Endothelial cell of umbilical vein (primary cell): ENCODE measurements around the gene CAT. TPM values are rescaled to one million over a fixed set of nuclear protein-coding genes. Genes with fewer than 3 reads are reported as not detected.

ENCODE experiments used
- BruUV-seq: library from RNA; stranded (reverse); fragments of 400-500 nt; replicated peaks from 2 replicates; lab custom pipeline; 2021; lab: Mats Ljungman, UMichigan
- CTCF ChIA-PET: fragments of 300-600, 350-600 bp; sonication (Branson Sonifier 250); formaldehyde crosslinking; loops from one replicate; lab custom pipeline; 2021; ENCODE audit warnings: antibody characterized with exemption, inconsistent platforms; lab: Charles Lee
- POLR2A ChIA-PET: fragments of 300-600, 350-600 bp; sonication (Branson Sonifier 250); formaldehyde crosslinking; loops from one replicate; lab custom pipeline; 2021; ENCODE audit warnings: antibody characterized with exemption, inconsistent platforms; lab: Charles Lee
- DNase-seq: peaks from one replicate; pipeline ENCODE4 v3.0.0-alpha.2; 2011; ENCODE audit warnings: low read depth, low spot score
- FAIRE-seq: peaks from 2 replicates; lab custom pipeline; 2011; peaks lifted over from hg19 to GRCh38; lab: Jason Lieb, UNC
- H2AFZ ChIP-seq: 2 replicates; pipeline ENCODE4 v1.6.0; 2012; ENCODE audit warnings: low read depth, low read length, control low read depth, inconsistent platforms
- H3K27ac ChIP-seq: 2 replicates; pipeline ENCODE4 v1.5.1; 2011; ENCODE audit warnings: low read depth, mild to moderate bottlenecking, control low read depth, low read length, moderate library complexity; ENCODE audit not compliant: insufficient read depth
- H3K27me3 ChIP-seq, 2 experiments: 2 replicates each; pipeline versions ENCODE4 v1.6.0 to v1.6.1; 2011; ENCODE audit warnings: low read length in 2 of 2, mixed read lengths in 1 of 2; ENCODE audit not compliant: control insufficient read depth in 2 of 2, insufficient read depth in 2 of 2
- H3K36me3 ChIP-seq, 2 experiments: 2 replicates in 1 of 2; 3 replicates in 1 of 2; pipeline ENCODE4 v1.5.1; 2011; ENCODE audit warnings: low read length in 2 of 2, mild to moderate bottlenecking in 1 of 2, moderate library complexity in 1 of 2; ENCODE audit not compliant: control insufficient read depth in 2 of 2, insufficient read depth in 2 of 2; ENCODE audit errors: extremely low read depth in 1 of 2
- H3K4me1 ChIP-seq: 3 replicates; pipeline ENCODE4 v1.5.1; 2011; ENCODE audit warnings: mild to moderate bottlenecking, low read length; ENCODE audit not compliant: control insufficient read depth, insufficient read depth; ENCODE audit errors: extremely low read depth
- H3K4me2 ChIP-seq: 2 replicates; pipeline ENCODE4 v1.6.1; 2011; ENCODE audit warnings: low read length, control low read depth, mixed read lengths; ENCODE audit not compliant: insufficient read depth
- H3K4me3 ChIP-seq, 3 experiments: fragments of 200-600 bp in 1 of 3; sonication (generic), shearing (Covaris generic) in 1 of 3; replicated peaks in 1 of 3; 2 replicates each; pipeline ENCODE4 v1.5.1; 2011 to 2016; ENCODE audit warnings: control low read depth in 3 of 3, low read length in 3 of 3, mild to moderate bottlenecking in 2 of 3, inconsistent platforms in 1 of 3, low read depth in 1 of 3, moderate library complexity in 1 of 3; ENCODE audit not compliant: insufficient read depth in 1 of 3
- H3K79me2 ChIP-seq: 2 replicates; pipeline ENCODE4 v1.6.0; 2012; ENCODE audit warnings: low read length, inconsistent platforms; ENCODE audit not compliant: control insufficient read depth, insufficient read depth
- H3K9ac ChIP-seq: replicated peaks from 2 replicates; pipeline ENCODE3; 2011; ENCODE audit warnings: low read length, control low read depth; ENCODE audit not compliant: insufficient read depth; ENCODE audit errors: extremely low read depth
- H3K9me1 ChIP-seq: replicated peaks from 3 replicates; pipeline ENCODE4 v1.6.0; 2011; ENCODE audit warnings: mild to moderate bottlenecking, low read length; ENCODE audit not compliant: control insufficient read depth, insufficient read depth; ENCODE audit errors: extremely low read depth
- H3K9me3 ChIP-seq: replicated peaks from 2 replicates; pipeline ENCODE4 v1.5.1; 2012; ENCODE audit warnings: low read length, inconsistent platforms; ENCODE audit not compliant: control insufficient read depth, insufficient read depth
- H4K20me1 ChIP-seq: replicated peaks from 2 replicates; pipeline ENCODE3; 2011; ENCODE audit warnings: mild to moderate bottlenecking, low read length; ENCODE audit not compliant: control insufficient read depth, insufficient read depth; ENCODE audit errors: extremely low read depth
- EZH2 ChIP-seq: IDR thresholded peaks from 2 replicates; pipeline ENCODE4 v1.6.1; 2012; ENCODE audit warnings: borderline replicate concordance, low read depth, mild to moderate bottlenecking, moderate library complexity, low read length, inconsistent platforms; ENCODE audit not compliant: severe bottlenecking
- FOS ChIP-seq: IDR thresholded peaks from 2 replicates; pipeline ENCODE4 v1.6.1; 2011; ENCODE audit warnings: mild to moderate bottlenecking, low read length, moderate library complexity, borderline replicate concordance; ENCODE audit not compliant: insufficient read depth
- GATA2 ChIP-seq: IDR thresholded peaks from 2 replicates; pipeline ENCODE4 v1.7.0; 2011; ENCODE audit warnings: low read depth, mild to moderate bottlenecking, moderate library complexity, mixed read lengths, low read length; ENCODE audit not compliant: insufficient read length, insufficient read depth
- JUN ChIP-seq: IDR thresholded peaks from 2 replicates; pipeline ENCODE4 v1.6.1; 2011; ENCODE audit warnings: borderline replicate concordance, low read depth; ENCODE audit not compliant: insufficient read length, insufficient read depth
- MAX ChIP-seq: IDR thresholded peaks from 2 replicates; pipeline ENCODE4 v1.6.1; 2011; ENCODE audit not compliant: insufficient read depth, insufficient read length
- MYC ChIP-seq: IDR thresholded peaks from one replicate; pipeline ENCODE4 v1.6.1; 2011; ENCODE audit warnings: mild to moderate bottlenecking, low read depth, low read length
- POLR2A ChIP-seq: IDR thresholded peaks from 2 replicates; pipeline ENCODE4 v1.6.1; 2012; ENCODE audit warnings: low read depth, mild to moderate bottlenecking, control low read depth, low read length
- POLR2AphosphoS5 ChIP-seq: IDR thresholded peaks from 2 replicates; pipeline ENCODE4 v1.6.1; 2012; ENCODE audit warnings: low read depth, mild to moderate bottlenecking, control low read depth, low read length, moderate library complexity; ENCODE audit not compliant: insufficient read depth
- dilution Hi-C: fragments of 300-500 bp; cut with MboI; formaldehyde crosslinking; loops from one replicate; pipeline ENCODE4 v1.15.0; 2019; ENCODE audit warnings: low sequenced_read_pairs; ENCODE audit not compliant: extremely low pct_ligation_motif_present
- intact Hi-C: fragments of 100-400 bp; cut with micrococcal nuclease; formaldehyde crosslinking; loops from one replicate; pipeline ENCODE4 v1.10.0; 2022
- polyA plus RNA-seq, 4 experiments: library from polyadenylated mRNA; depleted of rRNA in 3 of 4; stranded (reverse) in 3 of 4; unstranded in 1 of 4; fragments of >200 nt; gene quantifications; 2 replicates each; pipeline versions ENCODE4 v1.2.1 to v1.2.3, GENCODE V29; 2011 to 2012; ENCODE audit warnings: missing spikeins in 1 of 4
- total RNA-seq: library from RNA; stranded (reverse); gene quantifications from 2 replicates; pipeline ENCODE4 v1.2.3, GENCODE V29; 2021
- TF ChIP-seq, protein P1 (sequence below), 2 donors: IDR thresholded peaks; 1 replicate in 1 of 2; 2 replicates in 1 of 2; pipeline ENCODE4 v1.5.1; 2011; ENCODE audit warnings: low read length in 2 of 2, mild to moderate bottlenecking in 2 of 2, moderate library complexity in 2 of 2, control low read depth in 1 of 2, inconsistent platforms in 1 of 2, low read depth in 1 of 2; ENCODE audit not compliant: insufficient read depth in 1 of 2; ENCODE audit errors: extremely low read depth in 1 of 2

The CAT gene
- total and polyA plus RNA-seq, 2 donors (not counting 3 experiments of a cell fraction or from before 2014, with no cell fraction given), result 32.7 to 50.5 TPM

DNA sequence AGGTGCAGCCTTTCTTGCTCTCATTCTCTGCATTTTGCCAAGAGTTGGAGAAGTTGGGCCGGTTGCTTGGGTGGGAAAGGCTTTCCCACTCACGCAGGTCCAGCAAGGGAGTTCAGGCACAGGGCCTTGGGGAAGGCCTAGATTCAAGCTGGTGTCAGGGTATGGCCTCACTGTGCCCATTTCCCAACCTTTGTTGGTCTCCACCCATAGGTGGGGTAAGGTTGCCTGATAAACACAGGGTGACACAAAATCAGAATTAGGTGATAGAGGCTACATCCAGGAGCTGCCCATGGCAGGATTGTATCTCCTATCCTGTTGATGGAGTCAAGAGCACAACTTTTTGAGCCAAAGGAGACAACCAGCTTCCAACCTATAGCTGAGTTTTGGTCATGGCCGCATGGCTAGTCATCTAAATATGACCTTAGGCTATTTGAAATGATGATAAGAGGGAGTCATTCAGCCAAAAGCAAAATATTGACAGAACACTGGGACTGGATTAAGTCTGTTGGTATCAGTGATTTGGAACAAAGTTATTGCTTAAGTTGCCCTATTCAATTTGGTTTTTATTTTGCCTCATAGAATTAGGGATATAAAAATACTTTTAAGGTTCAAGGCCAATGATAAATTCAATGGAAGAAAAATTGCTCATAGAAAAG, 20.9 kb downstream of the CAT start:
- Histone ChIP-seq H3K4me1 (no peaks in the 10 kb centered on the region), H2AFZ (no peak overlapping the region), H3K27me3 (no peaks in the 10 kb centered on the region), H3K36me3 (peaks cover 2 to 20% of the 10 kb centered on the region in 2 experiments), H3K9ac (no peak overlapping the region), H3K4me2 (no peak overlapping the region), H3K9me1 (no peaks in the 10 kb centered on the region), H3K9me3 (no peaks in the 10 kb centered on the region), H3K4me3 (no peak overlapping the region), H3K27ac (no peak overlapping the region), H3K79me2 (no peaks in the 10 kb centered on the region), H4K20me1 (no peaks in the 10 kb centered on the region)
- intact Hi-C loops, result no loop called here
- ChIA-PET CTCF (interaction anchor here (0.7 kb wide), 1 partner anchor 34 kb away, joined by 5 read pairs; no protein-coding TSS in a partner anchor), POLR2A (interaction anchor here (0.6 kb wide), 1 partner anchor 23 kb away, joined by 3 read pairs; no protein-coding TSS in a partner anchor)
- no TSS peak for BruUV-seq
- TF ChIP-seq POLR2A (no peak), FOS (no peak), JUN (no peak), POLR2AphosphoS5 (no peak), EZH2 (no peak), MAX (no peak), MYC (no peak), GATA2 (no peak)
- TF ChIP-seq, protein P1, sequence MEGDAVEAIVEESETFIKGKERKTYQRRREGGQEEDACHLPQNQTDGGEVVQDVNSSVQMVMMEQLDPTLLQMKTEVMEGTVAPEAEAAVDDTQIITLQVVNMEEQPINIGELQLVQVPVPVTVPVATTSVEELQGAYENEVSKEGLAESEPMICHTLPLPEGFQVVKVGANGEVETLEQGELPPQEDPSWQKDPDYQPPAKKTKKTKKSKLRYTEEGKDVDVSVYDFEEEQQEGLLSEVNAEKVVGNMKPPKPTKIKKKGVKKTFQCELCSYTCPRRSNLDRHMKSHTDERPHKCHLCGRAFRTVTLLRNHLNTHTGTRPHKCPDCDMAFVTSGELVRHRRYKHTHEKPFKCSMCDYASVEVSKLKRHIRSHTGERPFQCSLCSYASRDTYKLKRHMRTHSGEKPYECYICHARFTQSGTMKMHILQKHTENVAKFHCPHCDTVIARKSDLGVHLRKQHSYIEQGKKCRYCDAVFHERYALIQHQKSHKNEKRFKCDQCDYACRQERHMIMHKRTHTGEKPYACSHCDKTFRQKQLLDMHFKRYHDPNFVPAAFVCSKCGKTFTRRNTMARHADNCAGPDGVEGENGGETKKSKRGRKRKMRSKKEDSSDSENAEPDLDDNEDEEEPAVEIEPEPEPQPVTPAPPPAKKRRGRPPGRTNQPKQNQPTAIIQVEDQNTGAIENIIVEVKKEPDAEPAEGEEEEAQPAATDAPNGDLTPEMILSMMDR (IDR thresholded peaks at IDR 0.05; ENCODE audit: extremely low read depth in 1 of 2, insufficient read depth in 1 of 2, low read depth in 1 of 2, low read length in 2 of 2), result no peak
- FAIRE-seq (no peak), DNase-seq (no peak)
- dilution Hi-C loops, result no loop called here
